ENCODE measurements around the gene DENND5B. TPM values are rescaled to one million over a fixed set of nuclear protein-coding genes. Genes with fewer than 3 reads are reported as not detected.

The DENND5B gene
- total and polyA plus RNA-seq, 10 of the 15 experiments (the other 5 are each of a cell fraction or from before 2014, with no cell fraction given) = 0.39 to 32.5 (median 20.6) TPM

- Histone ChIP-seq H3K4me2 (ENCODE audit: control insufficient read depth, insufficient read depth) (no peak overlapping the region), H3K4me1 (ENCODE audit: control insufficient read depth, insufficient read depth, low read length) (peaks cover 14% of the 10 kb centered on the region), H3K27ac (ENCODE audit: control insufficient read depth, insufficient read depth) (no peak overlapping the region), H3K4me3 (no peak overlapping the region), H3K9me3 (replicated peaks; ENCODE audit: control insufficient read depth, insufficient read depth, low read length) (peaks cover 2% of the 10 kb centered on the region; the same call in 2 of the 3 replicates), H3K9ac (ENCODE audit: control insufficient read depth, insufficient read depth, low read length) (no peak overlapping the region), H2AFZ (ENCODE audit: control insufficient read depth, low read depth, low read length) (no peak overlapping the region), H3K27me3 (replicated peaks in 1 of 2; ENCODE audit: control insufficient read depth in 2 of 2, insufficient read depth in 2 of 2, low read length in 1 of 2) (no peaks in the 10 kb centered on the region), H3K36me3 (ENCODE audit: control insufficient read depth in 2 of 2, insufficient read depth in 2 of 2, low read length in 1 of 2) (peaks cover 0 to 2% of the 10 kb centered on the region in 2 experiments; a peak in 1 of 4 replicates), H3K79me2 (ENCODE audit: control insufficient read depth, insufficient read depth, low read length) (peaks cover 18% of the 10 kb centered on the region), H4K20me1 (ENCODE audit: control insufficient read depth, insufficient read depth) (no peaks in the 10 kb centered on the region)
- ATAC-seq = no peak
- ChIA-PET RAD21 (ENCODE audit: unreplicated experiment) (no interaction called here), CTCF (no interaction called here), SMC1A (ENCODE audit: uncharacterized antibody, unreplicated experiment) (no interaction called here), POLR2A (no interaction called here)
- BruUV-seq (replicated peaks) = no TSS peak
- in situ Hi-C loops (cut with MboI) = no loop called here
- DNase-seq (ENCODE audit: low read depth, low spot score) = no peak
- intact Hi-C loops (cut with micrococcal nuclease; ENCODE audit: unreplicated experiment) = no loop called here
- TF ChIP-seq HSF1 (IDR thresholded peaks at IDR 0.05; ENCODE audit: low read depth, low read length) = no peak
- TF ChIP-seq POLR2AphosphoS2 (IDR thresholded peaks at IDR 0.05; ENCODE audit: low read depth, low read length) = no peak
- TF ChIP-seq TAF1 (IDR thresholded peaks at IDR 0.05; ENCODE audit: borderline replicate concordance, low read depth, low read length) = no peak
- TF ChIP-seq JUND (IDR thresholded peaks at IDR 0.05; ENCODE audit: low read depth, low read length) = no peak
- TF ChIP-seq FOS (IDR thresholded peaks at IDR 0.05; ENCODE audit: borderline replicate concordance, extremely low read depth, insufficient read length) = no peak
- TF ChIP-seq ZNF274 (IDR thresholded peaks at IDR 0.05; ENCODE audit: insufficient read depth, insufficient read length) = no peak
- no peak for FAIRE-seq
These were observed 94.7 kb downstream of the DENND5B start for GRCh38 chr12:31496257-31496656.

GRCh38 chr12:31494455-31494854 is 96.5 kb downstream of the DENND5B start:
- peak; percentile 43 for ATAC-seq
- ChIA-PET CTCF (interaction anchor here (0.9 kb wide), 1 partner anchor 14 kb away, joined by 3 read pairs; no protein-coding TSS in a partner anchor), RAD21 (ENCODE audit: unreplicated experiment) (no interaction called here), SMC1A (ENCODE audit: uncharacterized antibody, unreplicated experiment) (no interaction called here), POLR2A (no interaction called here)
- no TSS peak for BruUV-seq (replicated peaks)
- no peak for TF ChIP-seq ZNF622 (IDR thresholded peaks at IDR 0.05)
- TF ChIP-seq SIN3A (IDR thresholded peaks at IDR 0.05; ENCODE audit: low read depth, low read length) = no peak
- TF ChIP-seq NFYB (IDR thresholded peaks at IDR 0.05; ENCODE audit: insufficient read depth, low read depth, low read length) = peak; percentile 40; the same call in 1 of the 2 replicates
- intact Hi-C loops (cut with micrococcal nuclease; ENCODE audit: unreplicated experiment) (no loop called here), in situ Hi-C loops (cut with MboI) (no loop called here)
- Histone ChIP-seq H3K4me2 (ENCODE audit: control insufficient read depth, insufficient read depth) (no peak overlapping the region), H3K27ac (ENCODE audit: control insufficient read depth, insufficient read depth) (no peak overlapping the region), H3K4me3 (no peak overlapping the region), H3K79me2 (ENCODE audit: control insufficient read depth, insufficient read depth, low read length) (peaks cover 9% of the 10 kb centered on the region), H3K27me3 (replicated peaks in 1 of 2; ENCODE audit: control insufficient read depth in 2 of 2, insufficient read depth in 2 of 2, low read length in 1 of 2) (no peaks in the 10 kb centered on the region), H4K20me1 (ENCODE audit: control insufficient read depth, insufficient read depth) (no peaks in the 10 kb centered on the region), H3K36me3 (ENCODE audit: control insufficient read depth in 2 of 2, insufficient read depth in 2 of 2, low read length in 1 of 2) (peaks cover 0 to 2% of the 10 kb centered on the region in 2 experiments; a peak in 1 of 4 replicates), H2AFZ (ENCODE audit: control insufficient read depth, low read depth, low read length) (no peak overlapping the region), H3K4me1 (ENCODE audit: control insufficient read depth, insufficient read depth, low read length) (peaks cover 14% of the 10 kb centered on the region), H3K9ac (ENCODE audit: control insufficient read depth, insufficient read depth, low read length) (no peak overlapping the region), H3K9me3 (replicated peaks; ENCODE audit: control insufficient read depth, insufficient read depth, low read length) (no peaks in the 10 kb centered on the region)
- WGBS (ENCODE audit: insufficient coverage, insufficient replicate concordance, low lambda C conversion rate, missing lambda C conversion rate) = 52% methylated on average over 2 of the region's 2 CpGs
- FAIRE-seq = no peak
- no peak for DNase-seq (ENCODE audit: low read depth, low spot score)

Measured in GM12878 (cell line).